ENCODE measurements around the gene MTARC2. TPM values are rescaled to one million over a fixed set of nuclear protein-coding genes. Genes with fewer than 3 reads are reported as not detected.
A peak's percentile ranks its signal among the peaks of the same experiment; 100 is the strongest.

The MTARC2 gene
- polyA plus RNA-seq, 1 experiment, result 2.9 TPM

GRCh38 chr1:220772846-220773245 is 24.7 kb downstream of the MTARC2 start:
- TF ChIP-seq CTCF (IDR thresholded peaks at IDR 0.05; ENCODE audit: low read depth, low read length), result no peak
- Histone ChIP-seq H3K4me3 (ENCODE audit: low read depth, low read length) (no peak overlapping the region), H3K27ac (ENCODE audit: low read depth, low read length) (no peak overlapping the region), H3K9me3 (ENCODE audit: control insufficient read depth, insufficient read depth, low read length) (no peaks in the 10 kb centered on the region), H3K27me3 (ENCODE audit: control insufficient read depth, insufficient read depth, low read length) (no peaks in the 10 kb centered on the region)
- POLR2A ChIA-PET, result no interaction called here
- CTCF ChIA-PET, result interaction anchor here (0.7 to 2.7 kb wide), 4 partner anchors 39 to 554 kb away, joined by 3 to 14 read pairs (median 3); no protein-coding TSS in a partner anchor
- DNase-seq (ENCODE audit: low read depth, low spot score), result no peak

- no peak for DNase-seq (ENCODE audit: low read depth, low spot score)
- ChIA-PET CTCF (interaction anchor here (0.6 to 4.4 kb wide), 25 partner anchors 10 to 650 kb away, joined by 3 to 56 read pairs (median 6); partner anchors contain the start of genes C1orf115, MTARC1 and MTARC2), POLR2A (no interaction called here)
- peak; percentile 82 for TF ChIP-seq CTCF (IDR thresholded peaks at IDR 0.05; ENCODE audit: low read depth, low read length)
- Histone ChIP-seq H3K27me3 (ENCODE audit: control insufficient read depth, insufficient read depth, low read length) (no peaks in the 10 kb centered on the region), H3K4me3 (ENCODE audit: low read depth, low read length) (no peak overlapping the region), H3K27ac (ENCODE audit: low read depth, low read length) (no peak overlapping the region), H3K9me3 (ENCODE audit: control insufficient read depth, insufficient read depth, low read length) (no peaks in the 10 kb centered on the region)
Observed at GRCh38 chr1:220775240-220775853, 27.2 kb downstream of the MTARC2 start.

- Histone ChIP-seq H3K9me3 (ENCODE audit: control insufficient read depth, insufficient read depth, low read length) (no peaks in the 10 kb centered on the region), H3K4me3 (ENCODE audit: low read depth, low read length) (no peak overlapping the region), H3K27ac (ENCODE audit: low read depth, low read length) (no peak overlapping the region), H3K27me3 (ENCODE audit: control insufficient read depth, insufficient read depth, low read length) (no peaks in the 10 kb centered on the region)
- no peak for DNase-seq (ENCODE audit: low read depth, low spot score)
- POLR2A ChIA-PET, result no interaction called here
- TF ChIP-seq CTCF (IDR thresholded peaks at IDR 0.05; ENCODE audit: low read depth, low read length), result no peak
- CTCF ChIA-PET, result interaction anchor here (0.6 to 4.4 kb wide), 39 partner anchors 8 to 590 kb away, joined by 3 to 56 read pairs (median 5); partner anchors contain the start of genes C1orf115 and MTARC1
Observed at GRCh38 chr1:220776254-220776653, 28.1 kb downstream of the MTARC2 start.

- H3K9me3 ChIP-seq (ENCODE audit: control insufficient read depth, insufficient read depth, low read length), result no peaks in the 10 kb centered on the region
- no peak overlapping the region for H3K27ac ChIP-seq (ENCODE audit: low read depth, low read length)
- no peaks in the 10 kb centered on the region for H3K27me3 ChIP-seq (ENCODE audit: control insufficient read depth, insufficient read depth, low read length)
- no peak overlapping the region for H3K4me3 ChIP-seq (ENCODE audit: low read depth, low read length)
- DNase-seq (ENCODE audit: low read depth, low spot score), result peak; percentile 33
- ChIA-PET CTCF (interaction anchor here (0.6 to 4.4 kb wide), 41 partner anchors 8 to 591 kb away, joined by 3 to 56 read pairs (median 4); partner anchors contain the start of genes C1orf115 and MTARC1), POLR2A (no interaction called here)
- TF ChIP-seq CTCF (IDR thresholded peaks at IDR 0.05; ENCODE audit: low read depth, low read length), result peak; percentile 95
Observed at GRCh38 chr1:220776720-220777326, 28.7 kb downstream of the MTARC2 start.

GRCh38 chr1:220783453-220783852 is 35.3 kb downstream of the MTARC2 start:
- no peaks in the 10 kb centered on the region for H3K27me3 ChIP-seq (ENCODE audit: control insufficient read depth, insufficient read depth, low read length)
- no peak for DNase-seq (ENCODE audit: low read depth, low spot score)
- H3K9me3 ChIP-seq (ENCODE audit: control insufficient read depth, insufficient read depth, low read length), result no peaks in the 10 kb centered on the region
- H3K4me3 ChIP-seq (ENCODE audit: low read depth, low read length), result no peak overlapping the region
- no peak for TF ChIP-seq CTCF (IDR thresholded peaks at IDR 0.05; ENCODE audit: low read depth, low read length)
- ChIA-PET CTCF (interaction anchor here (0.9 to 1.6 kb wide), 2 partner anchors 50 to 502 kb away, joined by 4 to 11 read pairs; no protein-coding TSS in a partner anchor), POLR2A (no interaction called here)
- no peak overlapping the region for H3K27ac ChIP-seq (ENCODE audit: low read depth, low read length)

Data from AG04450 (cell line).